ENCODE data around the gene ADD3.

GRCh38 chr10:110039254-110039653 lies 31.5 kb downstream of the ADD3 start:
- TF ChIP-seq REST (IDR thresholded peaks at IDR 0.05; ENCODE audit: insufficient read depth in 1 of 2, low read depth in 2 of 2, low read length in 1 of 2): no peak
- TF ChIP-seq CTCF (IDR thresholded peaks at IDR 0.05): no peak
- no peak for TF ChIP-seq POLR2AphosphoS5 (IDR thresholded peaks at IDR 0.05; ENCODE audit: low read depth, low read length)
- TF ChIP-seq SIN3A (IDR thresholded peaks at IDR 0.05; ENCODE audit: borderline replicate concordance, insufficient read depth, low read depth, low read length): no peak
- TF ChIP-seq TCF7L2 (IDR thresholded peaks at IDR 0.05; ENCODE audit: low read depth, low read length): no peak

Data from Panc1 (cell line).